Amniotic epithelial cell (primary cell): ENCODE measurements around the gene ATAD3C.
"Not testable (repeated sequence)": the region's sequence is repeated elsewhere in the genome, so short reads cannot be mapped to it uniquely, and the experiment has no call there.

ENCODE experiments used
- DNase-seq: peaks from one replicate; pipeline ENCODE4 v3.0.0-alpha.2; 2010; ENCODE audit warnings: low read depth

Gene ATAD3C

GRCh38 chr1:1418464-1419362 is 30.8 kb upstream of the ATAD3C start:
- no peak for DNase-seq

GRCh38 chr1:1419363-1419812 is 30.1 kb upstream of the ATAD3C start:
- DNase-seq = no peak

- DNase-seq = no peak
These were observed 29.5 kb upstream of the ATAD3C start for GRCh38 chr1:1419813-1420653.

GRCh38 chr1:1420654-1421141 is 28.8 kb upstream of the ATAD3C start:
- DNase-seq = no peak

GRCh38 chr1:1421147-1421906 is 28.2 kb upstream of the ATAD3C start, which contains the start of gene ANKRD65:
Gene ANKRD65 (minus strand): TSS chr1:1421276. CDS start chr1:1421005, 271 bp downstream.
- DNase-seq = no peak

- no peak for DNase-seq
These were observed 27.5 kb upstream of the ATAD3C start for GRCh38 chr1:1421907-1422464.

- peak; percentile 43 for DNase-seq
These were observed 26.8 kb upstream of the ATAD3C start for GRCh38 chr1:1422465-1423244.

- DNase-seq = no peak
These were observed 26.3 kb upstream of the ATAD3C start for GRCh38 chr1:1423245-1423597.

GRCh38 chr1:1424707-1425106 is 24.8 kb upstream of the ATAD3C start:
- no peak for DNase-seq

GRCh38 chr1:1425426-1425752 is 24.1 kb upstream of the ATAD3C start:
- no peak for DNase-seq

GRCh38 chr1:1425753-1426495 is 23.6 kb upstream of the ATAD3C start:
- no peak for DNase-seq

- no peak for DNase-seq
These were observed 22.9 kb upstream of the ATAD3C start for GRCh38 chr1:1426496-1427105.

- DNase-seq = no peak
These were observed 22.2 kb upstream of the ATAD3C start for GRCh38 chr1:1427106-1427819.

- DNase-seq = no peak
These were observed 21.7 kb upstream of the ATAD3C start for GRCh38 chr1:1427820-1428148.

GRCh38 chr1:1428174-1428573 is 21.3 kb upstream of the ATAD3C start:
- DNase-seq = no peak

- DNase-seq = not testable (repeated sequence)
These were observed 20.5 kb upstream of the ATAD3C start for GRCh38 chr1:1428967-1429366.

- DNase-seq = peak; percentile 48
These were observed 19.8 kb upstream of the ATAD3C start for GRCh38 chr1:1429671-1430073.

GRCh38 chr1:1430114-1430982 is 19.1 kb upstream of the ATAD3C start:
- DNase-seq = peak; percentile 33
